ENCODE data around the gene IL36B.

Gene IL36B

DNA sequence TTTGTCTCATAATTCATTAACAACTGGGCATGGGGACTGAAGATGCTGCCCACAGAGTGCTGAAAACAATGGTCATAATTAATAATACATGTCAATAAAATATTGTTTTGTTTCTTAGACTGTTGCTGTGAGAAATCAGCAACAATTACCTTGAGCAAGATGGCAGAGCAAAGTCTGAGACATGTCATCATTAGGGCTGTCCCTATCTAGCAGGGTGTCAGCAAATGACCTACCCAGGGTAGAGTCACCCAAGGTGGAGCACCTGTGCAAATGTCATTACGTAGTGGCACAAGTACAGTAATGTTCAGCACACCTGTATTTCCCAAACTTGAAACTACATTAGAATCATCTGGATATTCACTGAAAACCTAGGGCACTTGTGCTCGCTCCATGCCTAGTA, 58.0 kb downstream of the IL36B start:
- no peak for TF ChIP-seq CTCF (IDR thresholded peaks at IDR 0.05; ENCODE audit: low read depth, low read length)

DNA sequence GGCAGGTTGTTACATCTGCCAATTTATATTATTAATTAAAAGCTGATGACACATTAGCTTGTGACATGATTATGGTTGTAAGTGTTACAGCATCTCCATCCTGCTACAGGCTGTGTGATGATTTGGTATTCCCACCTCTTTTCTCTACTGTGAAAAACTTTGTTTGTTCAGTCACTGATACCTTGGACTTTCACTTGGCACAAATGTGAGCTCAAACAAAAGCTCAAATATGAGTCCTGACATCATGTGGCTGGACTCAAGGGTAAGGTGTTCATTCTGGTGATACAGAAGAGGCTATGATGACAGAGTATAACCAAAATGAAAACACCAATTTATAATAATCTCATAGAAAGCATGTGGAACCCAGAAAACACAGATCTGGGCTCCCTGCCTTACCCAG, 58.8 kb downstream of the IL36B start:
- TF ChIP-seq CTCF (IDR thresholded peaks at IDR 0.05; ENCODE audit: low read depth, low read length) = no peak
- no peak overlapping the region for H3K4me3 ChIP-seq (replicated peaks in 1 of 2; ENCODE audit: low read depth in 2 of 2, low read length in 2 of 2)

More for the DNA sequence above, 58.0 kb downstream of the IL36B start:
- DNase-seq (ENCODE audit: low read depth in 2 of 2) = no peak
- no peak overlapping the region for H3K4me3 ChIP-seq (replicated peaks in 1 of 2; ENCODE audit: low read depth in 2 of 2, low read length in 2 of 2)

DNA sequence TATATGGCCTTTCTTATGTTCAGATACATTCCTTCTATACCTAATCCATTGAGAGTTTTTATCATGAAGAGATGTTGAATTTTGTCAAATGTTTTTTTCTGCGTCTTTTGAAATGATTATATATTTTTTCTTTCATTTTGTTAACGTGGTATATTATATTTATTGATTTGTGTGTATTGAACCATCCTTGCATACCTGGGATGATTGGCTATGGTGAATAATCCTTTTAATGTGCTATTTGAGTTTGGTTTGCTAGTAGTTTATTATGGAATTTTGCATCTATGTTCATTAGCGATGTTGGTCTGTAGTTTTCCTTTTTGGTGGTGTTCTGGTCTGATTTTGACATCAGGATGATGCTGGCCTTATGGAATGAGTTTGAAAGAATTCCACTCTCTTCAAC, 63.1 kb downstream of the IL36B start:
- DNase-seq (ENCODE audit: low read depth in 2 of 2) = no peak
- no peak for TF ChIP-seq CTCF (IDR thresholded peaks at IDR 0.05; ENCODE audit: low read depth, low read length)
- no peak overlapping the region for H3K4me3 ChIP-seq (replicated peaks in 1 of 2; ENCODE audit: low read depth in 2 of 2, low read length in 2 of 2)

More for the DNA sequence above, 58.8 kb downstream of the IL36B start:
- DNase-seq (ENCODE audit: low read depth in 2 of 2) = no peak

- no peak for TF ChIP-seq CTCF (IDR thresholded peaks at IDR 0.05; ENCODE audit: low read depth, low read length)
- H3K4me3 ChIP-seq (replicated peaks in 1 of 2; ENCODE audit: low read depth in 2 of 2, low read length in 2 of 2) = no peak overlapping the region
- no peak for DNase-seq (ENCODE audit: low read depth in 2 of 2)
Measured at GRCh38 chr2:112985090-112985489, 67.6 kb downstream of the IL36B start.

DNA sequence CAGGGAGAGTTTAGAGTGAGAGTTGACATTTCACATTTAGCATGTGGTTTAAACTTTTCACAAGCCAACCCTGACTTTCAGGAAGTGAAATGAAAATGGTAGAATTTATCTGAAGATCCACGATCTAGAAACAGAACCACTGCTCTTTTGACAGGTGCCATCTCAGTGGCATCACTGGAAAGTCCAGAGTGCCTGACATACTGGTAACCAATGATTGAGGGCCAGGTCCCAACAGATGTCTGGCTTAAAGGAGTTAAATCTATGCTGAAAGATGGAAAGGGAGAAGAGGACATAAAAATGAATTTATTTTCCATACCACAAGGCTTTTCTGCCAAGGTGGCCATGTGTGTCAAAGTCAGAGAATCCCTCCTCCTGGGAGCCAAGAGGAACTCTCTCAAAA, 72.1 kb downstream of the IL36B start:
- TF ChIP-seq CTCF (IDR thresholded peaks at IDR 0.05; ENCODE audit: low read depth, low read length) = no peak
- DNase-seq (ENCODE audit: low read depth in 2 of 2) = no peak
- no peak overlapping the region for H3K4me3 ChIP-seq (replicated peaks in 1 of 2; ENCODE audit: low read depth in 2 of 2, low read length in 2 of 2)

DNA sequence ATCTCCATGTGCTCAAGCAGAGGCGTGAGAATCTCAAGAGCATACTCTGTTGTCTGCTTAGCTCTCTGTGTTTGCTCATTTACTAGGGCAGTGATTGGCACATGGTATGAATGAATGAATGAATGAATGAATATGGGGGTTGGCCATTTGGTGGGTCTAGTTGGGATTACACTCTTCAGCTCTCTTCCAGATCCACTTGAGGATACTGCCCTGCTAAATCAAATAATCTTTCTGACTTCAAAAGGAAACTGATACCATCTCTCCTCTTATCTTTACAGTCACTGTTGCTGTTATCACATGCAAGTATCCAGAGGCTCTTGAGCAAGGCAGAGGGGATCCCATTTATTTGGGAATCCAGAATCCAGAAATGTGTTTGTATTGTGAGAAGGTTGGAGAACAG, 72.9 kb downstream of the IL36B start:
- no peak overlapping the region for H3K4me3 ChIP-seq (replicated peaks in 1 of 2; ENCODE audit: low read depth in 2 of 2, low read length in 2 of 2)
- no peak for DNase-seq (ENCODE audit: low read depth in 2 of 2)
- TF ChIP-seq CTCF (IDR thresholded peaks at IDR 0.05; ENCODE audit: low read depth, low read length) = no peak

GRCh38 chr2:112977559-112978056, 75.1 kb downstream of the IL36B start, which contains the start of gene IL36G:
Gene IL36G (plus strand): TSS chr2:112978006. CDS start chr2:112978639, 633 bp downstream.
- no peak within 1 kb of the TSS for H3K4me3 ChIP-seq (replicated peaks in 1 of 2; ENCODE audit: low read depth in 2 of 2, low read length in 2 of 2)
- no peak for TF ChIP-seq CTCF (IDR thresholded peaks at IDR 0.05; ENCODE audit: low read depth, low read length)
- DNase-seq (ENCODE audit: low read depth in 2 of 2) = no peak
